Mesendoderm (in vitro differentiated cells): Measurements from ENCODE around the gene ZNF469.

ENCODE experiments used
- DNase-seq: peaks from one replicate; pipeline ENCODE4 v3.0.0; 2013
- H2AK5ac ChIP-seq: 2 replicates; pipeline ENCODE4 v1.6.1; 2013; ENCODE audit warnings: low read length, inconsistent platforms
- H2BK120ac ChIP-seq: 2 replicates; pipeline ENCODE4 v1.6.1; 2013; ENCODE audit warnings: low read depth, mild to moderate bottlenecking, low read length, moderate library complexity, mixed read lengths
- H2BK15ac ChIP-seq: replicated peaks from 2 replicates; pipeline ENCODE4 v1.6.1; 2013; ENCODE audit warnings: low read depth, mild to moderate bottlenecking, moderate library complexity
- H2BK5ac ChIP-seq: 2 replicates; pipeline ENCODE4 v1.6.1; 2013; ENCODE audit warnings: low read length, inconsistent platforms
- H3K18ac ChIP-seq: 2 replicates; pipeline ENCODE4 v1.6.1; 2013; ENCODE audit warnings: mild to moderate bottlenecking, low read length, mixed read lengths
- H3K23ac ChIP-seq: one replicate; pipeline ENCODE4 v1.6.1; 2013; ENCODE audit warnings: low read length
- H3K27ac ChIP-seq: 2 replicates; pipeline ENCODE4 v1.5.1; 2013; ENCODE audit warnings: low read depth, mild to moderate bottlenecking, inconsistent platforms, low read length, moderate library complexity
- H3K27me3 ChIP-seq: 2 replicates; pipeline ENCODE4 v1.6.1; 2013; ENCODE audit warnings: low read length, control low read depth, mild to moderate bottlenecking, inconsistent platforms; ENCODE audit not compliant: insufficient read depth, poor library complexity
- H3K36me3 ChIP-seq: 2 replicates; pipeline ENCODE4 v1.6.1; 2013; ENCODE audit warnings: low read length, inconsistent platforms; ENCODE audit not compliant: control insufficient read depth, insufficient read depth
- H3K4ac ChIP-seq: one replicate; pipeline ENCODE4 v1.6.1; 2013; ENCODE audit warnings: low read depth, mild to moderate bottlenecking, low read length, moderate library complexity
- H3K4me1 ChIP-seq: 2 replicates; pipeline ENCODE4 v1.6.1; 2013; ENCODE audit warnings: low read depth, low read length, inconsistent platforms; ENCODE audit not compliant: control insufficient read depth
- H3K4me2 ChIP-seq: 2 replicates; pipeline ENCODE4 v1.6.1; 2013; ENCODE audit warnings: low read length
- H3K4me3 ChIP-seq: 2 replicates; pipeline ENCODE4 v1.5.1; 2013; ENCODE audit warnings: mild to moderate bottlenecking, low read length
- H3K56ac ChIP-seq: one replicate; pipeline ENCODE4 v1.6.1; 2013; ENCODE audit warnings: low read length
- H3K79me1 ChIP-seq: 2 replicates; pipeline ENCODE4 v1.6.1; 2013; ENCODE audit warnings: low read length, inconsistent platforms
- H3K79me2 ChIP-seq: 2 replicates; pipeline ENCODE4 v1.6.1; 2013; ENCODE audit warnings: mild to moderate bottlenecking, low read length; ENCODE audit not compliant: control insufficient read depth, insufficient read depth
- H3K9ac ChIP-seq: 2 replicates; pipeline ENCODE4 v1.6.1; 2013; ENCODE audit warnings: low read length, inconsistent platforms
- H4K5ac ChIP-seq: one replicate; pipeline ENCODE4 v1.6.1; 2013; ENCODE audit warnings: low read length
- H4K8ac ChIP-seq: one replicate; pipeline ENCODE4 v1.6.1; 2013; ENCODE audit warnings: low read depth, mild to moderate bottlenecking, control low read depth, low read length, moderate library complexity
- WGBS: extraction: QIAGEN DNeasy Blood & Tissue Kit; methylation state at CpG from one replicate; pipeline ENCODE4 v1.1.7; 2013; ENCODE audit warnings: low lambda C conversion rate, missing lambda C conversion rate; ENCODE audit not compliant: insufficient coverage; ENCODE audit errors: extremely low coverage; 5-methylcytosine and 5-hydroxymethylcytosine counted together

ZNF469 gene

DNA sequence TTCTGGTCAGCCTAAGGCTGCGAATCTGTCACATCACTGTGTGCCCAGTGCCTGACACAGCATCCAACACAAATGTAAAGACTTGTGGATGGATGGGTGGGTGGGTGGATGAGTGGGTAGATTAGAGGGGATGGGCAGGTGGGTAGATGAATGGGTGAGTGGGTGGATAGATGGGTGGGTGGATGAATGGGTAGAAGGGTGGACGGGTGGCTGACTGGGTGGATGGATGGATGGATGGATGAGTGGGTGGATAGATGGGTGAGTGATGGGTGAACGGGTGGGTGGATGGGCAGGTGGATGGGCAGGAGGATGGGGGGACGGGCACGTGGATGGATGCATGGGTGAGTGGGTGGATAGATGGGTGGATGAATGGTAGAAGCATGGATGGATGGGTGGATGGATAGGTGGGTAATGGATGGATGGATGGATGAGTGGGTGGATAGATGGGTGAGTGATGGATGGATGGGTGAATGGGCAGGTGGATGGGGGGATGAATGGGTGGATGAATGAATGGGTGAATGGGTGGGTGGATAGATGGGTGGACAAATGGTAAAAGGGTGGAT is 39.2 kb downstream of the ZNF469 start:
- Histone ChIP-seq H2BK5ac (no peak overlapping the region), H3K4ac (no peak overlapping the region), H3K4me3 (no peak overlapping the region), H4K5ac (no peak overlapping the region), H3K9ac (no peak overlapping the region), H3K36me3 (no peaks in the 10 kb centered on the region), H3K4me1 (no peaks in the 10 kb centered on the region), H3K23ac (no peak overlapping the region), H3K4me2 (no peak overlapping the region), H2BK120ac (no peak overlapping the region), H3K18ac (no peak overlapping the region), H3K79me1 (no peaks in the 10 kb centered on the region), H2AK5ac (no peak overlapping the region), H3K27me3 (no peaks in the 10 kb centered on the region), H3K56ac (no peak overlapping the region), H4K8ac (no peak overlapping the region), H2BK15ac (no peak overlapping the region), H3K79me2 (no peaks in the 10 kb centered on the region), H3K27ac (no peak overlapping the region)
- no peak for DNase-seq
- WGBS = no CpG with 5 or more reads among the region's 5 CpGs

DNA sequence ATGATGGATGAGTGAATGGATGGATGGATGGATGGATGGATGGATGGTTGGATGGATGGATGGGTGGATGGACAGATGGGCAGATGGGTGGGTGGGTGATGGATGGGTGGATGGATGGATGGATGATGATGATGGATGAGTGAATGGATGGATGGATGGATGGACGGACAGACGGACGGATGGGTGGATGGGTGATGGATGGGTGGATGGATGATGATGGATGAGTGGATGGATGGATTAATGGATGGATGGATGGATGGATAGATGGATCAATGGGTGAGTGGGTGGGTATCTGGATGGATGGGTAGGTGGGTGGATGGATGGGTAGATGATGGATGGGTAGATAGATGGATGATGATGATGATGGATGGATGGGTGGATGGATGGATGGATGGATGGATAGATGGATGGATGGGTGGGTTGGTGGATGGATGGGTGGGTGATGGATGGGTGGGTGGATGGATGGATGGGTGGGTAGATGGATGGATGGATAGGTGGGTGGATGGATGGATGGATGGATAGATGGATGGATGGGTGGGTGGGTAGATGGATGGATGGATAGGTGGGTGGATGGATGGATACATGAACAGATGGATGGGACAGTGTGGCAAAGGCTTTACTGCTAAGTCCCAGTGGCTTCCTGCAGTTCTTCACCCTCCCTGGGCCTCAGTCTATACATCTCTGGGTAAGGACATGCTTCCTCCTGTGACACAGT is 40.1 kb downstream of the ZNF469 start:
- Histone ChIP-seq H2BK120ac (no peak overlapping the region), H3K4me1 (no peaks in the 10 kb centered on the region)
- no CpG with 5 or more reads among the region's 3 CpGs for WGBS

DNA sequence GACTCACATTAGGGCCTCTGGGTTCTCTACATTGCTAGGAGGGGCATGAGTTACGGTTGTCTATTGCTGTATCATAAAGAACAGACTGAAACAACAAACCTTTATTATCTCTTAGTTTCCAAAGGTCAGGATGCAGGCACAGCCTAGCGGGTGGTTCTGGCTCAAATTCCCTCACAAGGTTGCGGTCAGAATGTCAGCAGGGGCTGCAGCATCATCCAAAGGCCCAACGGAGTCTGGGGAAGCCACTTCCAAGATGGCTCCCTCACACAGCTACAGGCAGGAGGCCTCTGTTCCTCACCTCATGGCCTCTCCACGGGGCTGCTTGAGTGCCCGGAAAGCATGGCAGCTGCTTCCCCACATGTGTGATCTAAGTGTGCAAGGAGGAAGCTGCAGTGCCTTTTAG is 40.7 kb downstream of the ZNF469 start:
- Histone ChIP-seq H4K8ac (no peak overlapping the region), H3K79me2 (no peaks in the 10 kb centered on the region), H2BK120ac (no peak overlapping the region), H3K56ac (no peak overlapping the region), H4K5ac (no peak overlapping the region), H3K9ac (no peak overlapping the region), H3K4me3 (no peak overlapping the region), H3K18ac (no peak overlapping the region), H3K27ac (no peak overlapping the region), H3K4me1 (no peaks in the 10 kb centered on the region), H3K4me2 (no peak overlapping the region), H2BK15ac (no peak overlapping the region), H3K23ac (no peak overlapping the region), H3K27me3 (no peaks in the 10 kb centered on the region), H3K79me1 (no peaks in the 10 kb centered on the region), H2BK5ac (no peak overlapping the region), H3K36me3 (no peaks in the 10 kb centered on the region), H2AK5ac (no peak overlapping the region), H3K4ac (no peak overlapping the region)
- no peak for DNase-seq
- no CpG with 5 or more reads among the region's 6 CpGs for WGBS

More for the DNA sequence above, 40.1 kb downstream of the ZNF469 start:
- no peak overlapping the region for H4K5ac ChIP-seq
- no peak overlapping the region for H3K4ac ChIP-seq
- no peaks in the 10 kb centered on the region for H3K27me3 ChIP-seq
- no peak overlapping the region for H2BK5ac ChIP-seq
- no peaks in the 10 kb centered on the region for H3K79me2 ChIP-seq
- no peak for DNase-seq
- H4K8ac ChIP-seq = no peak overlapping the region
- no peak overlapping the region for H3K56ac ChIP-seq
- H3K4me2 ChIP-seq = no peak overlapping the region
- H3K27ac ChIP-seq = no peak overlapping the region
- H3K4me3 ChIP-seq = no peak overlapping the region
- H3K79me1 ChIP-seq = no peaks in the 10 kb centered on the region
- no peak overlapping the region for H3K23ac ChIP-seq
- H3K36me3 ChIP-seq = no peaks in the 10 kb centered on the region
- no peak overlapping the region for H2BK15ac ChIP-seq
- H2AK5ac ChIP-seq = no peak overlapping the region
- H3K18ac ChIP-seq = no peak overlapping the region
- H3K9ac ChIP-seq = no peak overlapping the region

DNA sequence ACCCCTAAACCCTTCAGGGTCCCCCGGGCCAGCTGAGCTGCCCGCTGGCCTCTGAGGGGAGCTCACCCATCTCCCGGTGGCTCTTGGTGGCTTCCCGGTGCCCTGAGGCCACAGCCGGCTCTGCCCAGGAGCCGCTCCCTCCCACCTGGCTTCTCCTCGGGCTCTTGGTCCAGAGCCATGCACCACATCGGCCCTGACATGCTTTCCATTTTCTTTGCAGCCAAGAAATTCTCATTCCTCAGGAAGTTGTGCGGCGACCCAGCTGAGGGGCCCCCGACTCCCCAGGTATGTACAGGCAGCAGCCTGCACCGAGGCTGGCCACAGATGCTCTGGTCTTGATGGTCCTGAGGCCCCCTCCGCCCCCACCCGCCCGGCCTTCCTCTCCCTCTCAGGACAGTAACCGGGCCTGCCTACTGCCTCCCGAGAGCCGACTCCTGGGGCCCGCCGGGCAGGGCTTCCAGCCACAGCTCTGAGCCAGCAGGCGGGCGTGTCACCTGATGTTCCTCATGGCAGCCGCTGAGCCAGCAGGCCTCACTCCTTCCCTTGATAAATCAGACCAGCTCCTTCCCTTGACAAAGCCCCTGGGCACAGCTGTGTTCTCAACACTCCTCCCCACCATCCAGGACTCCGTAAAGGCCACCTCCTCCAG is 42.0 kb downstream of the ZNF469 start:
- H2BK5ac ChIP-seq = no peak overlapping the region
- no peak overlapping the region for H3K4me3 ChIP-seq
- H3K18ac ChIP-seq = no peak overlapping the region
- H3K36me3 ChIP-seq = no peaks in the 10 kb centered on the region
- no peak overlapping the region for H2BK120ac ChIP-seq
- H3K56ac ChIP-seq = no peak overlapping the region
- no peak overlapping the region for H2BK15ac ChIP-seq
- no peaks in the 10 kb centered on the region for H3K79me1 ChIP-seq
- H3K4me2 ChIP-seq = no peak overlapping the region
- DNase-seq = no peak
- H4K8ac ChIP-seq = no peak overlapping the region
- no peaks in the 10 kb centered on the region for H3K79me2 ChIP-seq
- H4K5ac ChIP-seq = no peak overlapping the region
- no peak overlapping the region for H3K23ac ChIP-seq
- no CpG with 5 or more reads among the region's 24 CpGs for WGBS
- no peak overlapping the region for H2AK5ac ChIP-seq
- no peak overlapping the region for H3K4ac ChIP-seq
- H3K9ac ChIP-seq = no peak overlapping the region
- H3K27me3 ChIP-seq = no peaks in the 10 kb centered on the region
- no peaks in the 10 kb centered on the region for H3K4me1 ChIP-seq
- no peak overlapping the region for H3K27ac ChIP-seq

DNA sequence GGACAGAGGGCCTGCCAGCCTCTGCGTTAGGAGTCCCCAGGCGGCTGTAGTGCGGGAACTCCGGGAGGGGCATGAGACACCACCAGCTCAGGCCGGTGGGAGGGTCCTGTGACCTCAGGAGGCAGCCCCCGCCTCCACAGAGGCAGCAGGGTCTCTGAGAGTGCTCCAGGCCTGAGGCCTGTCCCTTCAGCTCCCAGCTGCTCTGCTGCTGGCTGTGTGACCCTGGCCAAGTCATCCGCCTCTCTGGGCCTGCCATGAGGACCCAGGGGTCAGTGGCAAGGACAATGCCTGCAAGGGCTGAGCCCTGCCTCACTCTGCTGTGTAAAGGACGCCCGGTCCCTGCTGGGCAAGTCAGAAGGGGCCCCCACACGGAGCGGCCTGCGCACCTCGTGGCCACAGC is 43.3 kb downstream of the ZNF469 start:
- Histone ChIP-seq H3K79me1 (no peaks in the 10 kb centered on the region), H3K27me3 (no peaks in the 10 kb centered on the region), H2BK15ac (no peak overlapping the region), H3K27ac (no peak overlapping the region), H3K79me2 (no peaks in the 10 kb centered on the region), H3K23ac (no peak overlapping the region), H3K18ac (no peak overlapping the region), H3K4me2 (no peak overlapping the region), H2AK5ac (no peak overlapping the region), H4K5ac (no peak overlapping the region), H3K56ac (no peak overlapping the region), H3K4me3 (no peak overlapping the region), H3K4me1 (no peaks in the 10 kb centered on the region), H3K4ac (no peak overlapping the region), H3K36me3 (no peaks in the 10 kb centered on the region), H2BK120ac (no peak overlapping the region), H3K9ac (no peak overlapping the region), H4K8ac (no peak overlapping the region), H2BK5ac (no peak overlapping the region)
- DNase-seq = no peak
- no CpG with 5 or more reads among the region's 13 CpGs for WGBS
